GM12878 (cell line): ENCODE data around the gene FHOD3. TPM values are rescaled to one million over a fixed set of nuclear protein-coding genes. Genes with fewer than 3 reads are reported as not detected.
"Not testable (repeated sequence)": the region's sequence is repeated elsewhere in the genome, so short reads cannot be mapped to it uniquely, and the experiment has no call there.

Experiments used
- ATAC-seq: fragments of 200-7000 bp; cut with Tn5 transposase; 3 replicates; pipeline ENCODE4 v1.9.1; 2020; ENCODE audit warnings: mild to moderate bottlenecking, moderate library complexity
- BruUV-seq: library from RNA; stranded (reverse); fragments of 400-500 nt; replicated peaks from 2 replicates; lab custom pipeline; 2021; lab: Mats Ljungman, UMichigan
- CTCF ChIA-PET: fragments of 300-600 bp; sonication (Branson Sonifier 250); formaldehyde crosslinking; extraction: SDS; loops from one replicate; lab custom pipeline; 2021; ENCODE audit warnings: inconsistent platforms; lab: Yijun Ruan, JAX
- POLR2A ChIA-PET: fragments of 350-600 bp; formaldehyde crosslinking; extraction: SDS; loops from one replicate; lab custom pipeline; 2021; ENCODE audit warnings: inconsistent platforms; lab: Charles Lee
- RAD21 ChIA-PET: fragments of 300-600 bp; sonication (Branson Sonifier 250); formaldehyde crosslinking; loops from one replicate; lab custom pipeline; 2023; ENCODE audit warnings: antibody characterized with exemption; ENCODE audit not compliant: unreplicated experiment; lab: Charles Lee
- SMC1A ChIA-PET: fragments of 300-600 bp; sonication (Branson Sonifier 250); formaldehyde crosslinking; loops from one replicate; lab custom pipeline; 2023; ENCODE audit not compliant: unreplicated experiment, uncharacterized antibody; lab: Charles Lee
- DNase-seq: peaks from one replicate; pipeline ENCODE4 v3.0.0-alpha.2; 2011; ENCODE audit warnings: low read depth, low spot score
- FAIRE-seq: peaks from 3 replicates; lab custom pipeline; 2011; peaks lifted over from hg19 to GRCh38; lab: Jason Lieb, UNC
- H2AFZ ChIP-seq: 2 replicates; pipeline ENCODE4 v1.6.0; 2011; ENCODE audit warnings: low read depth, low read length, control low read depth; ENCODE audit not compliant: control insufficient read depth
- H3K27ac ChIP-seq: 2 replicates; pipeline ENCODE4 v1.5.1; 2011; ENCODE audit warnings: control low read depth; ENCODE audit not compliant: control insufficient read depth, insufficient read depth
- H3K27me3 ChIP-seq, 2 experiments: replicated peaks in 1 of 2; 2 replicates each; pipeline versions ENCODE4 v1.6.0 to v1.6.1; 2011; ENCODE audit warnings: low read length in 1 of 2; ENCODE audit not compliant: control insufficient read depth in 2 of 2, insufficient read depth in 2 of 2
- H3K36me3 ChIP-seq, 2 experiments: 2 replicates each; pipeline ENCODE4 v1.5.1; 2011; ENCODE audit warnings: low read length in 1 of 2; ENCODE audit not compliant: control insufficient read depth in 2 of 2, insufficient read depth in 2 of 2
- H3K4me1 ChIP-seq: 2 replicates; pipeline ENCODE4 v1.6.1; 2011; ENCODE audit warnings: mild to moderate bottlenecking, low read length, moderate library complexity, mixed read lengths; ENCODE audit not compliant: control insufficient read depth, insufficient read depth
- H3K4me2 ChIP-seq: 2 replicates; pipeline ENCODE4 v1.6.0; 2011; ENCODE audit warnings: control low read depth; ENCODE audit not compliant: control insufficient read depth, insufficient read depth
- H3K4me3 ChIP-seq: fragments of 200-600 bp; sonication (generic); 2 replicates; pipeline ENCODE4 v1.5.1; 2016
- H3K79me2 ChIP-seq: 2 replicates; pipeline ENCODE4 v1.6.0; 2011; ENCODE audit warnings: low read length; ENCODE audit not compliant: control insufficient read depth, insufficient read depth
- H3K9ac ChIP-seq: 2 replicates; pipeline ENCODE4 v1.8.0; 2011; ENCODE audit warnings: low read length, control low read depth, mixed read lengths; ENCODE audit not compliant: control insufficient read depth, insufficient read depth
- H3K9me3 ChIP-seq: replicated peaks from 3 replicates; pipeline ENCODE4 v1.5.1; 2011; ENCODE audit warnings: mild to moderate bottlenecking, low read length; ENCODE audit not compliant: control insufficient read depth, insufficient read depth
- H4K20me1 ChIP-seq: 2 replicates; pipeline ENCODE4 v1.6.0; 2011; ENCODE audit not compliant: control insufficient read depth, insufficient read depth
- BHLHE40 ChIP-seq, 2 experiments: fragments of 450-650 bp in 1 of 2; IDR thresholded peaks; 2 replicates each; pipeline ENCODE4 v1.6.1; 2011 to 2017; ENCODE audit warnings: low read depth in 2 of 2, borderline replicate concordance in 1 of 2, improper control_type of control experiment in 1 of 2, low read length in 1 of 2, mild to moderate bottlenecking in 1 of 2
- CBX3 ChIP-seq: fragments of 200-600 bp; sonication (generic); IDR thresholded peaks from 2 replicates; pipeline ENCODE4 v1.6.1; 2016; ENCODE audit warnings: low read depth, borderline replicate concordance
- NFYB ChIP-seq: IDR thresholded peaks from 2 replicates; pipeline ENCODE4 v1.6.1; 2011; ENCODE audit warnings: low read depth, mild to moderate bottlenecking, low read length, improper control_type of control experiment, moderate library complexity; ENCODE audit not compliant: insufficient read depth
- STAT3 ChIP-seq: IDR thresholded peaks from 2 replicates; pipeline ENCODE4 v1.6.1; 2011; ENCODE audit warnings: low read depth, low read length, improper control_type of control experiment
- WGBS: methylation state at CpG from one replicate; pipeline ENCODE4 v1.1.6; 2016; ENCODE audit warnings: low lambda C conversion rate; ENCODE audit not compliant: insufficient replicate concordance, insufficient coverage; ENCODE audit errors: missing lambda C conversion rate; 5-methylcytosine and 5-hydroxymethylcytosine counted together
- in situ Hi-C: fragments of 300-500 bp; cut with MboI; formaldehyde crosslinking; loops from 9 replicates; pipeline ENCODE4 v1.14.3; 2018; ENCODE audit warnings: mixed read lengths
- intact Hi-C: fragments of 100-400 bp; cut with micrococcal nuclease; formaldehyde crosslinking; loops from one replicate; pipeline ENCODE4 v1.14.2; 2022; ENCODE audit not compliant: unreplicated experiment
- polyA plus RNA-seq, 11 experiments: library from polyadenylated mRNA; depleted of rRNA in 4 of 11; unstranded in 6 of 11; stranded (reverse) in 5 of 11; fragments of >200 nt; fragmentation: Nextera tagmentation in 4 of 11; fragmentation: Illumina TruSeq in 1 of 11; extraction: Ambion mirVana in 4 of 11; extraction: Trizol in 1 of 11; gene quantifications; 1 replicate in 1 of 11; 2 replicates in 10 of 11; pipeline versions ENCODE4 v1.2.1 to v1.2.3, GENCODE V29; 2011 to 2016; ENCODE audit warnings: inconsistent platforms in 2 of 11, missing spikeins in 2 of 11, low read depth in 1 of 11
- total RNA-seq, 4 experiments: library from RNA; depleted of rRNA in 3 of 4; stranded (reverse); fragments of >200 nt in 3 of 4; fragmentation: Illumina TruSeq in 1 of 4; extraction: Trizol in 1 of 4; gene quantifications; 2 replicates each; pipeline versions ENCODE4 v1.2.1 to v1.2.3, GENCODE V29; 2013 to 2021
- TF ChIP-seq, protein P1 (sequence below): fragments of 450-650 bp; IDR thresholded peaks from 2 replicates; pipeline ENCODE4 v1.6.1; 2017; ENCODE audit warnings: mild to moderate bottlenecking, moderate library complexity

Gene FHOD3
- total and polyA plus RNA-seq, 10 of the 15 experiments (the other 5 are each of a cell fraction or from before 2014, with no cell fraction given), result 0.77 to 26.7 (median 10.4) TPM

DNA sequence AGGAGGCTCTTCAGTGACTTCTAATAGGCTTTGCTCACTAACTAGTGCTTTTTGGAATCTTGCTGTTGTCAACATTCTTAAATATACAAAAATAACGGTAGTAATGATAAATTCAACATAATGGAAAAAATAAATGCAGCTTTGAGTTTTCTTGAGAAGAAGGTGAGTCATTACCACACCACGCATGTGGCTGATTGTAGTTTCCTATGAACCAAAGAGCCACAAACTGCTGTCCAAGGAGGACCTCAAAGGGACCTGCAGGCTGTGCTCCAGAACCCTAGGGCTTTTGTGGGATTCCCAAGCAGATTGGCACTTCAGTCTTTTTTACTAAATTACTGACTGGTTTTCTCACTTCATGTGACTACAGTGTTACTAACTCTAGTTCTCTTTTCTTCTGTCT is 464.6 kb downstream of the FHOD3 start:
- H3K4me3 ChIP-seq, result no peak overlapping the region
- no peak overlapping the region for H3K9ac ChIP-seq
- no peaks in the 10 kb centered on the region for H3K36me3 ChIP-seq
- H3K27me3 ChIP-seq, result no peaks in the 10 kb centered on the region
- H3K4me2 ChIP-seq, result no peak overlapping the region
- no peak overlapping the region for H2AFZ ChIP-seq
- WGBS, result 0% methylated on average over 2 of the region's 2 CpGs
- no peaks in the 10 kb centered on the region for H3K4me1 ChIP-seq
- CTCF ChIA-PET, result no interaction called here
- no peaks in the 10 kb centered on the region for H3K79me2 ChIP-seq
- no peak for ATAC-seq
- POLR2A ChIA-PET, result no interaction called here
- no peak for TF ChIP-seq NFYB
- TF ChIP-seq BHLHE40 (IDR thresholded peaks at IDR 0.05; ENCODE audit: borderline replicate concordance in 1 of 2, low read depth in 2 of 2, low read length in 1 of 2), result no peak
- TF ChIP-seq, protein P1, sequence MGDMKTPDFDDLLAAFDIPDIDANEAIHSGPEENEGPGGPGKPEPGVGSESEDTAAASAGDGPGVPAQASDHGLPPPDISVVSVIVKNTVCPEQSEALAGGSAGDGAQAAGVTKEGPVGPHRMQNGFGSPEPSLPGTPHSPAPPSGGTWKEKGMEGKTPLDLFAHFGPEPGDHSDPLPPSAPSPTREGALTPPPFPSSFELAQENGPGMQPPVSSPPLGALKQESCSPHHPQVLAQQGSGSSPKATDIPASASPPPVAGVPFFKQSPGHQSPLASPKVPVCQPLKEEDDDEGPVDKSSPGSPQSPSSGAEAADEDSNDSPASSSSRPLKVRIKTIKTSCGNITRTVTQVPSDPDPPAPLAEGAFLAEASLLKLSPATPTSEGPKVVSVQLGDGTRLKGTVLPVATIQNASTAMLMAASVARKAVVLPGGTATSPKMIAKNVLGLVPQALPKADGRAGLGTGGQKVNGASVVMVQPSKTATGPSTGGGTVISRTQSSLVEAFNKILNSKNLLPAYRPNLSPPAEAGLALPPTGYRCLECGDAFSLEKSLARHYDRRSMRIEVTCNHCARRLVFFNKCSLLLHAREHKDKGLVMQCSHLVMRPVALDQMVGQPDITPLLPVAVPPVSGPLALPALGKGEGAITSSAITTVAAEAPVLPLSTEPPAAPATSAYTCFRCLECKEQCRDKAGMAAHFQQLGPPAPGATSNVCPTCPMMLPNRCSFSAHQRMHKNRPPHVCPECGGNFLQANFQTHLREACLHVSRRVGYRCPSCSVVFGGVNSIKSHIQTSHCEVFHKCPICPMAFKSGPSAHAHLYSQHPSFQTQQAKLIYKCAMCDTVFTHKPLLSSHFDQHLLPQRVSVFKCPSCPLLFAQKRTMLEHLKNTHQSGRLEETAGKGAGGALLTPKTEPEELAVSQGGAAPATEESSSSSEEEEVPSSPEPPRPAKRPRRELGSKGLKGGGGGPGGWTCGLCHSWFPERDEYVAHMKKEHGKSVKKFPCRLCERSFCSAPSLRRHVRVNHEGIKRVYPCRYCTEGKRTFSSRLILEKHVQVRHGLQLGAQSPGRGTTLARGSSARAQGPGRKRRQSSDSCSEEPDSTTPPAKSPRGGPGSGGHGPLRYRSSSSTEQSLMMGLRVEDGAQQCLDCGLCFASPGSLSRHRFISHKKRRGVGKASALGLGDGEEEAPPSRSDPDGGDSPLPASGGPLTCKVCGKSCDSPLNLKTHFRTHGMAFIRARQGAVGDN, result no peak
- no peak for TF ChIP-seq CBX3
- no peak for TF ChIP-seq STAT3
- intact Hi-C loops (no loop called here), in situ Hi-C loops (no loop called here)
- SMC1A ChIA-PET, result no interaction called here
- no peak overlapping the region for H3K27ac ChIP-seq
- RAD21 ChIA-PET, result no interaction called here
- DNase-seq, result no peak
- BruUV-seq, result no TSS peak
- no peak for FAIRE-seq
- no peaks in the 10 kb centered on the region for H3K9me3 ChIP-seq
- H4K20me1 ChIP-seq, result no peaks in the 10 kb centered on the region

DNA sequence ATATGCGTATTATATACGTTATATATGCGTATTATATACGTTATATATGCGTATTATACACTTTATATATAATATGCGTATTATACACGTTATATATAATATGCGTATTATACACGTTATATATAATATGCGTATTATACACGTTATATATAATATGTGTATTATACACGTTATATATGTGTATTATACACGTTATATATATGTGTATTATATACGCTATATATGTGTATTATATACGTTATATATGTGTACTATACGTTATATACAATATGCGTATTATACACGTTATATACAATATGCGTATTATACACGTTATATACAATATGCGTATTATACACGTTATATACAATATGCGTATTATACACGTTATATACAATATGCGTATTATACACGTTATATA is 465.5 kb downstream of the FHOD3 start:
- 88% methylated on average over 23 of the region's 26 CpGs for WGBS
- ATAC-seq, FAIRE-seq, SMC1A ChIA-PET, BruUV-seq, intact Hi-C loops, POLR2A ChIA-PET, H3K4me2 ChIP-seq, RAD21 ChIA-PET, H4K20me1 ChIP-seq, H3K4me1 ChIP-seq, in situ Hi-C loops, H3K79me2 ChIP-seq, H3K27ac ChIP-seq, H3K36me3 ChIP-seq, H3K9ac ChIP-seq, H3K27me3 ChIP-seq, DNase-seq, H2AFZ ChIP-seq, CTCF ChIA-PET, H3K9me3 ChIP-seq, H3K4me3 ChIP-seq: not testable (repeated sequence)
